ENCODE data around the gene ELAVL1. TPM values are rescaled to one million over a fixed set of nuclear protein-coding genes. Genes with fewer than 3 reads are reported as not detected.

ELAVL1 gene
- total RNA-seq, 2 experiments from 2014 or later = 65.4 to 168 TPM

GRCh38 chr19:8052464-8052859 is 47.0 kb upstream of the ELAVL1 start, which contains the start of gene CCL25:
Gene CCL25, plus strand, starts transcription at chr19:8052760. Its CDS starts 290 bp downstream, at chr19:8053050.
- intact Hi-C loops (cut with micrococcal nuclease; ENCODE audit: unreplicated experiment) = no loop called here
- Histone ChIP-seq H3K9me2 (ENCODE audit: insufficient read depth, low read length) (no peaks in the 10 kb centered on the region), H2AFZ (ENCODE audit: low read length) (peak within 1 kb of the TSS; percentile 84), H3K4me3 (ENCODE audit: low read depth, low read length, poor library complexity, severe bottlenecking) (peak within 1 kb of the TSS; percentile 23), H3K4me2 (ENCODE audit: low read length) (peak within 1 kb of the TSS; percentile 59), H3K79me2 (ENCODE audit: insufficient read depth, low read depth, low read length) (no peaks in the 10 kb centered on the region), H3K36me3 (ENCODE audit: insufficient read depth, low read length) (no peaks in the 10 kb centered on the region), H3K27ac (ENCODE audit: low read depth, low read length, poor library complexity, severe bottlenecking) (no peak within 1 kb of the TSS), H3K9me3 (ENCODE audit: low read length) (no peaks in the 10 kb centered on the region), H4K20me1 (ENCODE audit: insufficient read depth, low read length) (no peaks in the 10 kb centered on the region), H3K4me1 (ENCODE audit: insufficient read depth, low read length, poor library complexity, severe bottlenecking) (peaks cover 25% of the 10 kb centered on the region)
- ChIA-PET POLR2A (interaction anchor here (0.9 kb wide), 1 partner anchor 152 kb away, joined by 3 read pairs; no protein-coding TSS in a partner anchor), CTCF (ENCODE audit: unreplicated experiment) (no interaction called here)
- TF ChIP-seq EZH2phosphoT487 (IDR thresholded peaks at IDR 0.05; ENCODE audit: borderline replicate concordance, low read depth, low read length) = no peak
- no peak for TF ChIP-seq CTCF (conservative IDR thresholded peaks at IDR 0.05; ENCODE audit: low read length)
- DNase-seq (ENCODE audit: low spot score) = no peak
- no TSS peak for BruUV-seq (replicated peaks)

DNA sequence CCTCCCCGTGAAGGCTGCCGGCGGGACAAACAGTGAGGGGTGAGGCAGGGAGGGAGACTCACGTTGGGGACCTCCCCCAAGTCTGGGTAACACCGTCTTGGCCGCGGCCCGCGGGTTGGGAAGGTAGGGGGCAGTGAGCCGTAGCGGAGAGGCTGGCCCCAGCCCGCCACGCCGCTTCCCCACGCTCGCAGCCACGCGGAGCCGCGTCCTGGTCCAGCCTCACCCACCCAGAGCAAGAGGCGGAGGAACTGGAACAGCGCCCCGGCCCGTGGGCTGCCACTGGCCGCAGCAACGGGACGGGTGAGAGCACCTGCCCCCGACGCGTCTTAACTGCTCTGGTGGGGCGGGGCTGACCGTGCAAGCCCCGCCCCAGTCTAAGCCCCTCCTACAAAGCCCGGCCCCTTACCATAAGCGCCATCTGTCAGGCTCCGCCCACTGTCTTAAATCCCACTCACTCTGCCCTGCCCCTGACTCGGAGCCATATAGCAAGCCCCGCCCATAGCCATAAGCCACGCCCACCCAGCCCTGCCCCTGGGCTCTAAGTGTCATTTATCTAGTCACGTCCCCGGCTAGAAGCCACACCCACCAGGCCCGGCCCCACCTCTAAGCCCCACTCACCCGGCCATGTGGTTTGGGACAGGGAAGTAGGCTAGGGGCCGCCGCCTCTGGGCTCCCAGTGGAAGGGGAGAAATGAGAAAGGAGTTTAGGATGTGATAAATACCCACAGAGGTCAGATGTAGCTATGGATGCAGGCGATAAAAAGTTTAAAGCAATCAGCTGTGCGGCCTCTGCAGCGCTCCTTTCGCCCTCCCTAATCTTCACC is 45.0 kb upstream of the ELAVL1 start:
- Histone ChIP-seq H3K36me3 (ENCODE audit: insufficient read depth, low read length) (no peaks in the 10 kb centered on the region), H2AFZ (ENCODE audit: low read length) (peak overlapping the region; percentile 65; the same call in 1 of the 2 replicates), H4K20me1 (ENCODE audit: insufficient read depth, low read length) (no peaks in the 10 kb centered on the region), H3K4me2 (ENCODE audit: low read length) (peak overlapping the region; percentile 70), H3K4me3 (ENCODE audit: low read depth, low read length, poor library complexity, severe bottlenecking) (peak overlapping the region; percentile 57), H3K9me2 (ENCODE audit: insufficient read depth, low read length) (no peaks in the 10 kb centered on the region), H3K27ac (ENCODE audit: low read depth, low read length, poor library complexity, severe bottlenecking) (no peak overlapping the region), H3K79me2 (ENCODE audit: insufficient read depth, low read depth, low read length) (no peaks in the 10 kb centered on the region), H3K9me3 (ENCODE audit: low read length) (no peaks in the 10 kb centered on the region), H3K4me1 (ENCODE audit: insufficient read depth, low read length, poor library complexity, severe bottlenecking) (peaks cover 25% of the 10 kb centered on the region)
- no peak for TF ChIP-seq CTCF (conservative IDR thresholded peaks at IDR 0.05; ENCODE audit: low read length)
- TF ChIP-seq EZH2phosphoT487 (IDR thresholded peaks at IDR 0.05; ENCODE audit: borderline replicate concordance, low read depth, low read length) = no peak
- peak; percentile 98 for DNase-seq (ENCODE audit: low spot score)
- intact Hi-C loops (cut with micrococcal nuclease; ENCODE audit: unreplicated experiment) = loop anchor here (2.0 kb wide), 1 partner anchor 46 kb away; the partner anchor contains the start of gene ELAVL1
- ChIA-PET CTCF (ENCODE audit: unreplicated experiment) (no interaction called here), POLR2A (no interaction called here)
- BruUV-seq (replicated peaks) = no TSS peak
